ENCODE data around the gene GDPD5.

GRCh38 chr11:75422248-75423231 lies 103.2 kb downstream of the GDPD5 start:
- TF ChIP-seq JUN (IDR thresholded peaks at IDR 0.05; ENCODE audit: borderline replicate concordance, insufficient read depth, insufficient read length, low read depth), result no peak
- TF ChIP-seq EZH2 (IDR thresholded peaks at IDR 0.05; ENCODE audit: borderline replicate concordance, low read depth, low read length, severe bottlenecking), result no peak
- no peak for TF ChIP-seq MYC (IDR thresholded peaks at IDR 0.05; ENCODE audit: low read depth, low read length)
- TF ChIP-seq CTCF (IDR thresholded peaks at IDR 0.05; ENCODE audit: extremely low read depth in 1 of 2, insufficient read depth in 1 of 2, low read depth in 1 of 2, low read length in 2 of 2), result no peak
- TF ChIP-seq POLR2AphosphoS5 (IDR thresholded peaks at IDR 0.05; ENCODE audit: insufficient read depth, low read depth, low read length), result no peak
- TF ChIP-seq MAX (IDR thresholded peaks at IDR 0.05; ENCODE audit: insufficient read depth, insufficient read length), result no peak

All from endothelial cell of umbilical vein (primary cell).